ENCODE results near the gene ATP1A3.

Gene ATP1A3

DNA sequence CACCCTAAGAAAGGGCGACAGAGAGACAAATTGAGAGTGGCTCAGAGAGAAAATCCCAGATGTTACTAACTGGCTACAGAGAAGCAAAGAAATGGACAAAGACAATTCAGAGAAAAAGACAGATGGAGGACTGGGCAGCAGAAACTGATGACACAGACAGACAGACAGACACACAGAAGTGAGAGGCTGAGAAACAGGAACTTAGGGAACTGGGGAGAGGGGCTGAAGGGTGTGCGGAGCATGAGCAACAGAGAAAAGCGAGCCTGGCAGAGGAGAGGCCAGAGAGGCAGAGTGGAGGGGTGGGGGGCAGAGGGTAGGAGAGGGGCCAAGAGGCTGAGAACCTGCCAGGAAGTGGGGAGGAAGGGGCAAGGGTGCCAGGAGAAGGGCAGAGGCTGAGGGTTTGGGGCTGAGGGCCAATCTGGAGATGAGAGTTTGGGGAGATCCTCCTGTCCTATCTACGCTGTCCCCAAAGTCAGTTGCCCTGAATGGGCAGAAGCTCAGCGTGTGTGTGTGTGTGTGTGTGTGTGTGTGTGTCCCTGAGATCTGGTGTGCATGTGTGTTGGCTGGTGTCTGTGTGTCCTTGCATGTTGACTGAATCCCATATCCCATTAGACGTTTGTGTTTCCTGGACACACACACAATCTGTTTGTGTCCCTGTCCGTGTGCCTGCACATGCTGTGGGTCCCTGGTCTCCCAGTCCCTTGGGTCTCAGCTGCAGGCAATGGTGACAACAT, 60.2 kb downstream of the ATP1A3 start:
- no peak for ATAC-seq
- DNase-seq (ENCODE audit: low spot score in 2 of 2): no peak
- Mint-ChIP-seq H3K27ac (peak overlapping the region; percentile 71), H3K4me1 (peaks cover 68% of the 10 kb centered on the region), H3K9me3 (no peaks in the 10 kb centered on the region), H3K36me3 (peaks cover 6% of the 10 kb centered on the region), H3K4me3 (no peak overlapping the region)

DNA sequence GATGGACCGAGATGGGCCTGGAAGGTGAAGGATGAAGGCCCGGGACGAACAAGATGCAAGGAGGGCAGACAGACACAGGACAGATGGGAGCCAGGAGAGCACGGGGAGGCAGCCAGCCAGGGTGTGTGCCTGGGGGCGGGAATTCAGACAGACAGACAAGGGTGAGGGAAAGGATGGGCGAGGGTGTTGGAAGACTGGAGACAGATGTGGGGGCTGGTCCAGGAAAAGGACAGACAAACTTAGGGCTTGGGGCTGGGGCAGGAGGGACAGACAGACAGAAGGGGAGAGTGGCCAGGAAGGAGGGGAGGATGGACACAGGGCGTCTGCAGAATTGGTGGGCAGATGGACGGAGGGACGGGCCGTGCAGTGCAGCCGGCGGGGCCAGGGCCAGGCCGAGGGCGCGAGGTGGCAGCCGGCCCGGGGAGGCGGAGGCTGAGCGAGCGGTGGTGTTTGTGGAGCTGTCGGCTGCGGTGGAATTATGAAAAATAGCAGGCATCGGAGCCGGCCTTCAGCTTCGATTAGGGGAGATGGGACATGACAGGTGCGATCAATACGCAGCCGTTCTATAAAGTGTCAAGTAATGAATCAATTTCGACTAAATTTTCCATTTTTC, 61.2 kb downstream of the ATP1A3 start:
- Mint-ChIP-seq H3K27ac (no peak overlapping the region), H3K36me3 (peaks cover 6% of the 10 kb centered on the region), H3K4me1 (peaks cover 71% of the 10 kb centered on the region), H3K9me3 (no peaks in the 10 kb centered on the region), H3K4me3 (no peak overlapping the region)
- DNase-seq (ENCODE audit: low spot score in 2 of 2): no peak
- ATAC-seq: no peak

DNA sequence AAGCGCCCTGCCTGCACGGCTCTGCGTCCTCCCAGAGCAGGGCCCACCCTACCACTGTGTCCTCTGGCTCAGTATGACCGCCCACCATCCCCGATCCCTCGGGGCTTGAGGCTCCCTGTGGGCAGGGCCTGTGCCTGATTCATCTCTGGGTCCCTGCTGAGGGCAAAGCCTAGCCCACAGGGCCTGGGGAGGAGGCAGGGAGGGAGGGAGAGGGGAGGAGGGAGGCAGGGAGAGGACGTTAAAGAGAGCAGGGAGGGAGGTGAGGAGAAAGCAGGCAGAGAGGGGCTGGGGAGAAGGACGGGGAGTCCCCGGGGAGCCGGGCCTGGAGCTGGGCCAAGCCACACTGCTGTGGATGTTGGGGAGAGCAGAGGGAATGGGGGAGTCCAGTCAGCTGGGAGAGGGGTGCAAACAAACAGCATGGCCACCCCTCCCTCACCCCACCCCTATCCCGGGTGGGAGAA, 61.7 kb downstream of the ATP1A3 start:
- ATAC-seq (no peak), DNase-seq (ENCODE audit: low spot score in 2 of 2) (no peak)
- no peak overlapping the region for H3K27ac Mint-ChIP-seq
- no peak overlapping the region for H3K4me3 Mint-ChIP-seq
- H3K4me1 Mint-ChIP-seq: peaks cover 66% of the 10 kb centered on the region
- H3K36me3 Mint-ChIP-seq: peaks cover under 1% of the 10 kb centered on the region
- no peaks in the 10 kb centered on the region for H3K9me3 Mint-ChIP-seq

DNA sequence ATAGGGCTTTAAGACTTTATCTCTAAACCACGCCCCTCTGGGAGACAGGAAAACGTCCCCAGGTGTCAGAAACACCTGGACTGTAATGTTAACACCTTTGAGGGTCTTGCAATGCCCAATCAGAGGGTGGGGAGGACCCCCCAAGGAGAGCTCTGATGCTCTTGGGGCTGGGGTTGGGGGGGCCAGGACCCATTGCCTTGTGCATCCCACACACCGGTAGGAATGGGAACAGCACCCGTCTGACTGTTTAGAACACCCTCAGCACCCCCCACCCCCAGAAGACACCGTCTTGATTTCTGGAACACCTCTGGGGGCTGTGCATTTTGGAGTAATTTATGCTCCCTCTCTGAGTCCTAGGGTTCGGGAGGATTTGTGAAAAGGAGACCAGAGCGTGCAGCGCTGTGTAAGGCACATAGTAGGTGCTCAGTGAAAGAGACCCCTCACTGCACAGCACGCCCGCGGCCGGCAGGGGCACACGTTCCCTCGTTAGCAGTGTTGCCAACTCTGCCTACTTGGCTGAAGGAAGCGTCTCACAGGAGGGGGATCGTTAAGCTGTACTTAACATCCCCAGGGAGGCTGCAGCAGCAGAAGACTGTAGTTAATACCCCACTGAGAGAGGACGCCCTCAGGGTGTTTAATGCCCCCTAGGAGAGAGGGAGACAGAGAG, 63.0 kb downstream of the ATP1A3 start:
- Mint-ChIP-seq H3K27ac (no peak overlapping the region), H3K9me3 (no peaks in the 10 kb centered on the region), H3K4me1 (peaks cover 53% of the 10 kb centered on the region), H3K36me3 (no peaks in the 10 kb centered on the region), H3K4me3 (no peak overlapping the region)
- DNase-seq (ENCODE audit: low spot score in 2 of 2) (no peak), ATAC-seq (no peak)

DNA sequence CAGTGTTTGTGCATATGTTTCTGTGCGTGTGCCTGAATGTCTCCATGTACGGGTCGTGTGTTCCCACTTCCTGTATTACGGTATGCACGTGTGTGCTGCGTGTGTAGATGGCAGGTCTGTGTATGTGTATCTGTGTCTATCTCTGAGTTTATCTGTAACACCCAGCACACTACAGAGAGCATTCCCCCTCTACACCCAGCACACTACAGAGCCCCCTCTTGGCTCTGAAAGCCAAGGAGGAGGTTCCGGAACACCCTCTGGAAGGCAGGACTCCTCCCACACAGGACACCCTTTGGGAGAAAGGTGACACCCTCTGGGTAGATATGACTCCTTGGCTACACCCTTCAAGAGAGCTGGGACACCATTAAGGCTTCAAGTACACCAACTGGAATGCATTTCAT, 63.7 kb downstream of the ATP1A3 start:
- Mint-ChIP-seq H3K4me1 (peaks cover 48% of the 10 kb centered on the region), H3K27ac (no peak overlapping the region), H3K4me3 (no peak overlapping the region), H3K9me3 (no peaks in the 10 kb centered on the region), H3K36me3 (no peaks in the 10 kb centered on the region)
- no peak for DNase-seq (ENCODE audit: low spot score in 2 of 2)
- no peak for ATAC-seq

DNA sequence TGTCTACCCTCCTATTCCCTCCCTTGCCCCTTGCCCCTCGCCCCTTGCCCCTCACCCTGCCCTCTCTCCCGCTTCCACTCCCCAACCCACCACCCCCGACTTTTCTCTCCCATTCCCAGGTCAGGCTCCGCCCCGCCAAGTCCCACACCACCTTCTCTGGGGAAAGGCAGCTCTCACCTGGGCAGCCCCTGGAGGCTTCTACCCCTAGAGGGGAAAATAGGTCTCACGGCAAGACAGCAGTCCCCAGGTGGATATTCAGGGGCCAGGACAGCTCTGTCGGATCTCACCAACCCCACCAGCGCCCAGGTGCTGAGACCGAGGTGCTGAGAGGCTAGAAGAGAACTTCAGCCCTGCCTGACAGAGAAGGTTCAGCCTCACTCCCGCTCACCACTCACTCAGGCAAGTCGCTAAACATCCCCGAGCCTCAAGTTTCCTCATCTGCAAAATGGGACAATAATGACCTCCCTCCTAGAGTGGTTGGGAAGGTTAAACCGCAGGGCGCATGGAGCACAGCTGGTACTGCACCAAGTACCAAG, 64.4 kb downstream of the ATP1A3 start:
- no peak overlapping the region for H3K4me3 Mint-ChIP-seq
- H3K27ac Mint-ChIP-seq: no peak overlapping the region
- H3K4me1 Mint-ChIP-seq: peaks cover 41% of the 10 kb centered on the region
- DNase-seq (ENCODE audit: low spot score in 2 of 2): no peak
- H3K36me3 Mint-ChIP-seq: no peaks in the 10 kb centered on the region
- H3K9me3 Mint-ChIP-seq: no peaks in the 10 kb centered on the region
- ATAC-seq: no peak

DNA sequence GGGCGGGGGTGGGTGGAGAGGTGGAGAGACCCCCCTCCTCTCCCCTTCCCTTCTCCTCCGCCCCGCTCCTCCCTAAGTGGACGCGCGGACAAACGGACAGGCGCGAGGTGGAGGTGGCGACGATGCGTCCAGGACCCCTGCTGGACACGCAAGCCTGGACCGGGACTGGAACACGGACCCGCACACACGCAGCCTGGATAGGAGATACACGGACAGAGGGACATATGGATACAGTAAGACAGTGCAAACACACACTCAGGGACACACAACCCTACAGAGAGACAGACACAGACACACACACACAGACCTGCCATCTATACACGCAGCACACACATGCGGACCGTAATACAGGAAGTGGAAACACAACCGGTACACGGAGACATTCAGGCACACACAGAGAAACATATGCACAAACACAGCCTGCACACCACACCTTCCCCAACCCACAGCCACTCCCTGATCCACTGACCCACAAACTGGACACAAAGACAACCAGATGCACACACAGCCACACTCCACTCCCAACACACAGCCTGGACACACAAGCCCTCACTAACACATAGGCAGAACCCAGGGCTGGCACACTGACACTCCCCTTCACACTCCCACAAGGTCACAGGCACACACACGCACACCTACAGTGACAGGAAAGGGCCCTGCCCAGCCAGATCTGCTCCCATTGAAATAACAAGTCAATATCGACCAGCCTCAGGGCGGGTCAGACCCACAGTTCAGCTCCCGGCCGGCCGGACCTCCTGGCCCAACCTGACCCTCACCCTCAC, 65.1 kb downstream of the ATP1A3 start:
- no peaks in the 10 kb centered on the region for H3K36me3 Mint-ChIP-seq
- H3K9me3 Mint-ChIP-seq: no peaks in the 10 kb centered on the region
- ATAC-seq (peak; percentile 69), DNase-seq (ENCODE audit: low spot score in 2 of 2) (no peak)
- no peak overlapping the region for H3K4me3 Mint-ChIP-seq
- peaks cover 34% of the 10 kb centered on the region for H3K4me1 Mint-ChIP-seq
- peak overlapping the region; percentile 8 for H3K27ac Mint-ChIP-seq

DNA sequence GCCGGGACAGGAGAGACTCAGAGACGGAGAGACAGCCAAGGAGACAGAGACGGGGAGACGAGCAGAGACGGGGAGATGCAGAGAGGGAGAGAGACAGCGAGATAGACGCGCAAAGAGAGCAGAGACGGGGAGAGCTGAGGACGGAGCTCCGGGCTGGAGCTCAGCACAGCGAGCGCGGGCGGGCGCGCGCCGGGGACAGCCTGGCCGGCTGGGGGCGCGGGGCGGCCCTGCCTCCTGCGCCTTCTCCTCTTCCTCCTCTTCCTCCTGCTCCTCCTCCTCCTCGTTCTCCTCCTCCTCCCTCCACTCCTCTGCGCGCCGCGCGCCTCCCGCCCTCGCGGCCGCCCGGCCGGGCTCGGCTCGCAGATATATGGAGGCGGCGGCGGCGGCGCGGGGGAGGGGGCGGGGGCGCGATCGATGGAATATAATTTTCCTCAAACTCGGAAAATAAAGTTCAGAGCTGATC, 65.8 kb downstream of the ATP1A3 start, which contains the start of gene ERFL:
Gene ERFL, minus strand, starts transcription at position 229 of the 463 bp plus-strand sequence. CDS start 15,530 bp downstream, outside the sequence.
- DNase-seq (ENCODE audit: low spot score in 2 of 2): no peak
- H3K9me3 Mint-ChIP-seq: no peaks in the 10 kb centered on the region
- peak; percentile 59 for ATAC-seq
- H3K4me3 Mint-ChIP-seq: no peak within 1 kb of the TSS
- H3K4me1 Mint-ChIP-seq: peaks cover 31% of the 10 kb centered on the region
- H3K36me3 Mint-ChIP-seq: no peaks in the 10 kb centered on the region
- H3K27ac Mint-ChIP-seq: peak within 1 kb of the TSS; percentile 8

DNA sequence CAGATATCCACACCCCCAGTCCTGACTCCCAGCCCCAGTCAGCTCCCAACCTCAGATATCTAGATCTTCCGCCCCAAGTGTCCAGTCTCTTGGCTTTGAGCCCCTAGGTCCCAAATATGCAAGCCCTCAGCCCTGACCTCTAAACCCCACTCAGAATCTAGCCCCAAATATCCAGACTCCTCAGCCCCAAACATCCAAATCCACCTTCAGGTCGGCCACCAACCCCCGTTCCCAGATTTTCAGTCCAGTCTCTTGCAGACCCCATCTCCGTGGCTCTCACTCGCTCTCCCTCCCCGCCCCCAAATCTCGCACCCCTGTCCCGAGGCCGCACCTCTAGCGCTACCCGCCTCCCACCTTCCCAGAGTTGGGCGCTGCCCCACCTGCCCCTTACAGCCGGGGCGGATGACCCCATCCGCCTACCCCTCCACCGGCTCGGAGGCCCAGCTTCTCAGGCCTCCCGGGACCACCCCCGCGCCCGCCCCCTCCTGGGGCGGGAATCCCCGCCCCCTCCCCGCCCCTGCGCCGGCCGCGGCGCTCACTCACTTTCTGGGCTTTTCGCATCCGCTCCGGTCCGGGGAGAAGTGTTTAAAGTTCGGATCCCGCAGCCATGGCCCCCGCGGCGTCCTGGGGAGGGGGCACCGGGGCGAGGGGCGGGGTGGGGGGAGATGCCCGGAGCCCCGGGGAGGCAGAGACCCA, 66.4 kb downstream of the ATP1A3 start:
- Mint-ChIP-seq H3K36me3 (no peaks in the 10 kb centered on the region), H3K4me3 (no peak overlapping the region), H3K27ac (no peak overlapping the region), H3K4me1 (peaks cover 32% of the 10 kb centered on the region), H3K9me3 (no peaks in the 10 kb centered on the region)
- DNase-seq (ENCODE audit: low spot score in 2 of 2): no peak
- peak; percentile 15 for ATAC-seq

DNA sequence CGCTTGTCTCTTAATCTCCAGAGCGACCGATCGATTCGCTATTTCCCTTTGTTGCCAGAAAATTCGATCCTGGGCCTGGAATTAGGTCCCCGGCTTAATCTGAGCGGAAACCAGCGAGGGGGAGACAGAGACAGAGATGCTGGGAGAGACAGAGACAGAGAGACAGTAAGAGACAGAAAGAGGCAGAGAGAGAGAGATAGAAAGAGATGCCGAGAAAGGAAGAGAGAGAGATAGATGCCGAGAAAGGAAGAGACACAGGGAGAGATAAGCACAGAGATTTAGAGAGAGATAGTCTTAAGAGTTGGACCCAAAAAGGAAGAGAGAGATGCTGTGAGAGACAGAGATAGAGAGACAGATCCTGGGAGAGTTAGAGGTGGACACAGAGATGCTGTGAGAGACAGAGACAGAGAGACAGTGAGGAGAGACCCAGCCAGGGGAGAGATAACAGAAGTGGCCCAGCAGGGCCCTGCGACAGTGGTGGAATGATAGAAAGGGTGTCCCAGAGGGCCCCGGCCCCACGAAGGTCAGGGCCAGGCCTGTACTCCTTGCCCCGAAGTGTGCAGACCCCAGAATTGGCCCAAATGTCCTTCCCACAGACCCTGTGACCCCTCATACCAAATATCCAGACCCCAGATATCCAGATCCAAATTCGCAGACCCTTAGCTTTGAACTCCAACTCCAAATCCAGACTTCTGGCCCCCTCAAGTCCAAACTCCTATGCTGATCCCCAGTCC, 67.1 kb downstream of the ATP1A3 start:
- Mint-ChIP-seq H3K4me3 (no peak overlapping the region), H3K9me3 (no peaks in the 10 kb centered on the region), H3K36me3 (no peaks in the 10 kb centered on the region), H3K4me1 (peaks cover 35% of the 10 kb centered on the region), H3K27ac (no peak overlapping the region)
- ATAC-seq (no peak), DNase-seq (ENCODE audit: low spot score in 2 of 2) (no peak)

DNA sequence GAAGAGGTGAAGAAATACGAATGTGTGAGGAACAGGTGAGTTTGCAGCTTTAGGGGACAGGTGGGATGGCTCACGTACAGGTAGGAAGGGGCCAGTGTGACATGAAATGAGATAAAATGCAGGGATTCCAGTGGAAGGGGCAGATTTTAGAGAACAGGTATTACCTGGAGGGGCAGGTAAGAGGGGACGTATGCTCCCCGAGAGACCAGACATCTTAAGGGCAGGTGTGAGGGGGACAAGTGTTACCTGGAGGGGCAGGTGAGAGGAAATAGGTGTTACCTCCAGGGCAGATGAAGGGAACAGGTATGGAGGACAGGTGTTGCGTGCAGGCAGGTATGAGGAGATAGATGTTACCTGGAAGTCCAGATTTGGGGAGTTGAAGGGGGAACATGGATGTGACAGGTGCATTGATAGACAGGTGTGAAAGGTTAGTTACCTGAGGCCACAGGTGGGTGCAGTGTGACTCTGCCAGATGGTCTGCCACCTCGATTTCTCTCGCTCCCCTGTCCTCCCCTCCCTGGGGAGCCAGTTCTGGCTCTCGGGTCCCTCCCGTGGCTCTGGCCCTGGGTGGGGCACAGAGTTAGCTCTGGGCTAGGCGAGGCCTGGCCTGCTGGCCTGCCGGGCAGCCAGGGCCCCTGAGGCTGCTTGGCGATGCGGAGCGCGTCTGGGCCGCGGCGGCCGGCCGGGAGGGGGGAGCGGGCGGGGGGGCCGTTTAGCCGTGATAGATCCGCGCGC, 67.8 kb downstream of the ATP1A3 start:
- no peak overlapping the region for H3K4me3 Mint-ChIP-seq
- DNase-seq (ENCODE audit: low spot score in 2 of 2): no peak
- no peaks in the 10 kb centered on the region for H3K36me3 Mint-ChIP-seq
- no peak overlapping the region for H3K27ac Mint-ChIP-seq
- ATAC-seq: no peak
- peaks cover 40% of the 10 kb centered on the region for H3K4me1 Mint-ChIP-seq
- H3K9me3 Mint-ChIP-seq: no peaks in the 10 kb centered on the region

DNA sequence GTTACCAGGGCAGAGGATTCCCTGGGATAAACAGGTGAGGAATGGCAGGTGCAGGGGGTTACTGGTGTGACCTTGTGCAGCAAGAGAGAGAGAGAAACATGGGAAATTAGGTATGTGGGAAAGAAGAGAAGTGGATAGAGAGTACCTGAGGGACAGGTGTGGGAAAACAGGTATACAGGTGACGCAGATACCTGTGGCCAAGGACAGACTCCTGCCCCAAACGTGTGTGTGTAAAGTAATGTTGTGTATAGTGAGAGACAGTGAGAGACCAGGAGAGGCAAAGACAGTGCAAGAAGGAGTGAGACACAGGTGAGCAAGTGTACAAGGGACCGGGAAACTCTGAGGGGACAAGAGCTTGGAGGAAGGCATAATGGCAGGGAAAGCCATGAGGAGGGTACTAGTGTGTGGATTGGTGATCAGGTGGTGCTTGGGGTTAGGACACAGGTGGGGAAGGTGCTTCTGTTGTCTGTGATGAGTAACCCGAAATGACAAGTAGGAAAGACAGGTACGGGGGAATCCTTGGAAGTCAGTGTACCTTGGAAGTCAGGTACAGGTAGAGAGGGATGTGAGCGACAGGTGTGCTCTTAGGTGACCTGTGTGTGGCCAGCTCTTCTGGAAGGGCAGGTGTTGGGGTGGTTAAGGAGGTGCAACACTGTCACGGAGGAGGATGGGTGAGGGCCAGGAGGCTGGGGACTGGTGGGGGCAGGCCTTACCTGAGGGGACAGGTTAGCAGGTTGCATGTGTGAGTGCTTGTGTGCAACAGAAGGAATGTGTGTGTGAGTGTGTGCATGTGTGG, 68.6 kb downstream of the ATP1A3 start:
- no peaks in the 10 kb centered on the region for H3K36me3 Mint-ChIP-seq
- no peak overlapping the region for H3K27ac Mint-ChIP-seq

More for the DNA sequence above, 68.6 kb downstream of the ATP1A3 start:
- peaks cover 40% of the 10 kb centered on the region for H3K4me1 Mint-ChIP-seq
- no peaks in the 10 kb centered on the region for H3K9me3 Mint-ChIP-seq
- H3K4me3 Mint-ChIP-seq: no peak overlapping the region
- ATAC-seq: no peak
- DNase-seq (ENCODE audit: low spot score in 2 of 2): no peak
